B cell (primary cell): ENCODE data around the gene ADAMTS5. TPM values are rescaled to one million over a fixed set of nuclear protein-coding genes. Genes with fewer than 3 reads are reported as not detected.

Experiments
- ATAC-seq: fragments of 200-7000 bp; cut with Tn5 transposase; one replicate; pipeline ENCODE4 v1.10.0; 2021; ENCODE audit warnings: low read depth, mild to moderate bottlenecking, moderate number of reproducible peaks, moderate library complexity
- CTCF ChIA-PET: fragments of 350-600 bp; sonication (Branson Sonifier 250); formaldehyde crosslinking; loops from one replicate; lab custom pipeline; 2021; ENCODE audit warnings: antibody characterized with exemption, inconsistent platforms; lab: Charles Lee
- POLR2A ChIA-PET: fragments of 350-600 bp; sonication (Branson Sonifier 250); formaldehyde crosslinking; loops from one replicate; lab custom pipeline; 2021; ENCODE audit warnings: antibody characterized with exemption; lab: Charles Lee
- DNase-seq: peaks from one replicate; pipeline ENCODE4 v3.0.0; 2013
- H2AFZ ChIP-seq: 2 replicates; pipeline ENCODE4 v1.6.1; 2012; ENCODE audit warnings: mild to moderate bottlenecking, low read depth, low read length; ENCODE audit not compliant: insufficient read depth, poor library complexity, severe bottlenecking
- H3K27ac ChIP-seq, 2 donors: 1 replicate in 1 of 2; 2 replicates in 1 of 2; pipeline ENCODE4 v1.5.1; 2012 to 2013; ENCODE audit warnings: low read length in 2 of 2, mild to moderate bottlenecking in 2 of 2, moderate library complexity in 1 of 2
- H3K27me3 ChIP-seq, 4 experiments: fragments of 200-600 bp in 1 of 4; sonication (generic) in 1 of 4; replicated peaks in 1 of 4; 1 replicate in 2 of 4; 2 replicates in 2 of 4; pipeline versions ENCODE4 v1.6.1 to v1.7.0; 2013 to 2016; ENCODE audit warnings: low read length in 3 of 4, mild to moderate bottlenecking in 2 of 4, mixed read lengths in 1 of 4, moderate library complexity in 1 of 4; ENCODE audit not compliant: insufficient read depth in 4 of 4, control insufficient read depth in 3 of 4; ENCODE audit errors: control extremely low read depth in 1 of 4
- H3K36me3 ChIP-seq, 2 experiments: replicated peaks in 1 of 2; 1 replicate in 1 of 2; 2 replicates in 1 of 2; pipeline versions ENCODE4 v1.6.1 to v1.7.1; 2013; ENCODE audit warnings: low read length in 1 of 2; ENCODE audit not compliant: insufficient read depth in 2 of 2, control insufficient read depth in 1 of 2; ENCODE audit errors: control extremely low read depth in 1 of 2, extremely low read depth in 1 of 2
- H3K4me1 ChIP-seq, 2 donors: fragments of 200-600 bp in 1 of 2; sonication (generic) in 1 of 2; 1 replicate in 1 of 2; 2 replicates in 1 of 2; pipeline versions ENCODE4 v1.5.1 to v1.6.1; 2013 to 2017; ENCODE audit warnings: low read length in 2 of 2; ENCODE audit not compliant: control insufficient read depth in 2 of 2, insufficient read depth in 2 of 2
- H3K4me2 ChIP-seq: replicated peaks from 2 replicates; pipeline ENCODE3; 2012; ENCODE audit warnings: mild to moderate bottlenecking, low read depth, low read length; ENCODE audit not compliant: poor library complexity, severe bottlenecking
- H3K4me3 ChIP-seq, 5 experiments: fragments of 200-600 bp in 1 of 5; sonication (generic) in 1 of 5; 1 replicate in 3 of 5; 2 replicates in 2 of 5; pipeline versions ENCODE4 v1.5.1 to v1.7.0; 2011 to 2016; ENCODE audit warnings: low read length in 4 of 5, mild to moderate bottlenecking in 4 of 5, low read depth in 2 of 5, control low read depth in 1 of 5, moderate library complexity in 1 of 5; ENCODE audit not compliant: insufficient read depth in 1 of 5; ENCODE audit errors: control extremely low read depth in 1 of 5, extremely low read depth in 1 of 5
- H3K79me2 ChIP-seq: fragments of 200-600 bp; sonication (generic); one replicate; pipeline ENCODE4 v1.6.0; 2016; ENCODE audit warnings: low read length; ENCODE audit not compliant: control insufficient read depth, insufficient read depth
- H3K9ac ChIP-seq: fragments of 200-600 bp; sonication (generic); 2 replicates; pipeline ENCODE4 v1.6.1; 2017; ENCODE audit warnings: mild to moderate bottlenecking, low read length, moderate library complexity
- H3K9me3 ChIP-seq, 3 donors: one replicate each; pipeline versions ENCODE4 v1.6.1 to v1.7.1; 2013; ENCODE audit warnings: low read length in 2 of 3; ENCODE audit not compliant: control insufficient read depth in 2 of 3, insufficient read depth in 1 of 3; ENCODE audit errors: control extremely low read depth in 1 of 3
- H4K20me1 ChIP-seq: 2 replicates; pipeline ENCODE4 v1.6.0; 2012; ENCODE audit warnings: mild to moderate bottlenecking, low read length; ENCODE audit not compliant: insufficient read depth, control insufficient read depth, poor library complexity, severe bottlenecking
- H3K27ac Mint-ChIP-seq: one replicate; pipeline ENCODE4 v1.8.0; 2021; ENCODE audit warnings: mixed read lengths
- H3K27me3 Mint-ChIP-seq: one replicate; pipeline ENCODE4 v1.8.0; 2021; ENCODE audit warnings: mixed read lengths
- H3K4me1 Mint-ChIP-seq: one replicate; pipeline ENCODE4 v1.8.0; 2021; ENCODE audit warnings: mixed read lengths
- H3K4me3 Mint-ChIP-seq: one replicate; pipeline ENCODE4 v1.8.0; 2021; ENCODE audit warnings: mixed read lengths
- H3K9me3 Mint-ChIP-seq: one replicate; pipeline ENCODE4 v1.8.0; 2022; ENCODE audit warnings: mixed read lengths; ENCODE audit not compliant: insufficient read depth
- EZH2 ChIP-seq: IDR thresholded peaks from 2 replicates; pipeline ENCODE4 v1.6.1; 2012; ENCODE audit warnings: borderline replicate concordance, low read depth, mild to moderate bottlenecking, moderate library complexity, low read length; ENCODE audit not compliant: insufficient read depth, poor library complexity, severe bottlenecking
- WGBS: methylation state at CpG from one replicate; pipeline ENCODE4 v1.1.5; 2013; ENCODE audit warnings: missing lambda C conversion rate; ENCODE audit not compliant: insufficient coverage; 5-methylcytosine and 5-hydroxymethylcytosine counted together
- intact Hi-C: fragments of 100-400 bp; cut with micrococcal nuclease; formaldehyde crosslinking; loops from one replicate; pipeline ENCODE4 v1.10.0; 2022
- polyA minus RNA-seq: library from RNA; depleted of rRNA, polyadenylated mRNA; stranded (reverse); fragments of >200 nt; gene quantifications from 2 replicates; pipeline ENCODE4 v1.2.3, GENCODE V29; 2012
- polyA plus RNA-seq: library from polyadenylated mRNA; depleted of rRNA; stranded (reverse); fragments of >200 nt; gene quantifications from 2 replicates; pipeline ENCODE4 v1.2.3, GENCODE V29; 2012
- total RNA-seq, 2 donors: library from RNA; stranded (reverse); fragments of 120-200 nt in 1 of 2; gene quantifications; 1 replicate in 1 of 2; 2 replicates in 1 of 2; pipeline versions ENCODE4 v1.2.3 to v1.2.4, GENCODE V29; 2013 to 2022
- TF ChIP-seq, protein P1 (sequence below): fragments of 200-600 bp; IDR thresholded peaks from one replicate; pipeline ENCODE4 v1.8.0; 2022; ENCODE audit warnings: antibody characterized with exemption, mild to moderate bottlenecking

ADAMTS5 gene
- not detected in 2 replicates for total RNA-seq
- total RNA-seq (2013): 0.28 TPM
- 0.01 TPM in 1 of 2 replicates, not detected in the other for polyA plus RNA-seq
- polyA minus RNA-seq: under 0.01 TPM in 1 of 2 replicates, not detected in the other

DNA sequence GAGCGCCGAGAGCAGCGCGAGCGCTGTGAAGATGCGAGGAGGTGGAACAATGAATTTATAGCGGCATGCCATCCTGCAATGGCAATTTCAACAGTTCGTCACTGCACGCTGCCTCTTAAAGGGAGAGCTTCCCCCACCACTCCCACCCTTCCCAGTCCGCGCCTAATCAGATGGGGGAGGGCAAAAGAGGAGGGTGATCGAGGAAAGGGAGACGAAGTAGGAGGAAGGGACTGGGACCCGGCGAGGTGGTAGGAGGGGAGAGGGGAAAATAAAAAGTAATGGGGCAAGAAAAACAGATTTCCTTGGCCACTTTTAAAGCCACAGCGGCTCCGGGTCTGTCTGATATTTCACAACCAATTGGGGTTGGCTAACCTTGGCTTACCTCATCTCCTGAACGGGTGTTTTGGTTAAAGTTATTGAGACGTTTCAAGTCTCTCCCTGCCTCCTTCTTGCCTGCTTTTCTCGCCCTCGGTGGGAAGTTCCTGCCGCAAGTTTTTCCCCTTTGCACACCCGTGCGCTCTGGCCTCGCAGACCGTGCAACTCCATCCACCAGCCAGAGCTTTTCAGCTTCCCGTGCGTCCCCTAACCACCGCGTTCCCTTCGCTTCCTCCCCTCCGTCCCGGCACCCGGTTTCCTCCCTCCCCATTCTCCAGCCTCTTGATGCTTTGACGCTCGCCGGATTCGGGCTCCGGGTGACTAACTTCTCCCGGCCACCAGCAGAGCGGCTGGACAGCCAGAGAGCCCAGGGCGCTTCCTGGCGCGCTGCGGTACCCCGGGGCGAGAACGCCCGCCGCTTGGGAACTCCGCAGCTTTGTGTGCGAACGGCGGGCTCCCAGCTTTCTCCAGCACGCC is at the start of gene ADAMTS5:
Gene ADAMTS5, minus strand, starts transcription at position 27 of the 852 bp plus-strand sequence. CDS start 697 bp downstream, outside the sequence.
- H3K4me1 Mint-ChIP-seq: no peaks in the 10 kb centered on the region
- ATAC-seq: no peak
- no peak for DNase-seq
- POLR2A ChIA-PET: no interaction called here
- H3K79me2 ChIP-seq: no peaks in the 10 kb centered on the region
- no peak within 1 kb of the TSS for H3K27ac ChIP-seq
- H3K36me3 ChIP-seq: no peaks in the 10 kb centered on the region
- no peaks in the 10 kb centered on the region for H3K9me3 Mint-ChIP-seq
- CTCF ChIA-PET: no interaction called here
- no peaks in the 10 kb centered on the region for H4K20me1 ChIP-seq
- peaks cover 0 to 32% (median 3%) of the 10 kb centered on the region in 4 experiments for H3K27me3 ChIP-seq
- H3K4me3 ChIP-seq: no peak within 1 kb of the TSS
- H3K9ac ChIP-seq: no peak within 1 kb of the TSS
- H2AFZ ChIP-seq: no peak within 1 kb of the TSS
- no peaks in the 10 kb centered on the region for H3K4me1 ChIP-seq
- no peak within 1 kb of the TSS for H3K4me2 ChIP-seq
- no peak within 1 kb of the TSS for H3K4me3 Mint-ChIP-seq
- intact Hi-C loops: no loop called here
- 6% methylated on average over 46 of the region's 55 CpGs for WGBS
- peaks cover 0 to 27% (median 0%) of the 10 kb centered on the region in 3 donors for H3K9me3 ChIP-seq
- TF ChIP-seq EZH2: no peak
- TF ChIP-seq, protein P1, sequence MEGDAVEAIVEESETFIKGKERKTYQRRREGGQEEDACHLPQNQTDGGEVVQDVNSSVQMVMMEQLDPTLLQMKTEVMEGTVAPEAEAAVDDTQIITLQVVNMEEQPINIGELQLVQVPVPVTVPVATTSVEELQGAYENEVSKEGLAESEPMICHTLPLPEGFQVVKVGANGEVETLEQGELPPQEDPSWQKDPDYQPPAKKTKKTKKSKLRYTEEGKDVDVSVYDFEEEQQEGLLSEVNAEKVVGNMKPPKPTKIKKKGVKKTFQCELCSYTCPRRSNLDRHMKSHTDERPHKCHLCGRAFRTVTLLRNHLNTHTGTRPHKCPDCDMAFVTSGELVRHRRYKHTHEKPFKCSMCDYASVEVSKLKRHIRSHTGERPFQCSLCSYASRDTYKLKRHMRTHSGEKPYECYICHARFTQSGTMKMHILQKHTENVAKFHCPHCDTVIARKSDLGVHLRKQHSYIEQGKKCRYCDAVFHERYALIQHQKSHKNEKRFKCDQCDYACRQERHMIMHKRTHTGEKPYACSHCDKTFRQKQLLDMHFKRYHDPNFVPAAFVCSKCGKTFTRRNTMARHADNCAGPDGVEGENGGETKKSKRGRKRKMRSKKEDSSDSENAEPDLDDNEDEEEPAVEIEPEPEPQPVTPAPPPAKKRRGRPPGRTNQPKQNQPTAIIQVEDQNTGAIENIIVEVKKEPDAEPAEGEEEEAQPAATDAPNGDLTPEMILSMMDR: no peak
- peaks cover 16% of the 10 kb centered on the region for H3K27me3 Mint-ChIP-seq
- no peak within 1 kb of the TSS for H3K27ac Mint-ChIP-seq

DNA sequence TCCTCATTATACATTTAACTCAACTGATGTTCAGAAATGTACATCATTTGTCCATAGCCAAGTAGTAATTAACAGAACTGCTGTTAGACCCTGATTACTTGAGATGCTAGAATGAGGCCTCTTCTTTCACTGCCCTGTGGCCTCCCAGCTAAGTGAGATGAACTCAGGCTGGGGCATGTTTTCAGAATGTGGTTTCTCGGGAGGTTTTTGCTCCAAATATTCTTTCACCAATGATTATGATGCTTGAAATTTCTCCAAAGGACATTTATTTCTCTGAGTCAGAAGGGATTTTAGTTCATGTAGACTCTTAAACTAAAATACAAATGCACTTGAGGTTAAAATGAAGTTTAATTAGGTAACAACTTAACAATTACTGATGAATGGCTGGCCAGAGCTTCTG is 34.6 kb upstream of the ADAMTS5 start:
- no peaks in the 10 kb centered on the region for H4K20me1 ChIP-seq
- Mint-ChIP-seq H3K4me3 (no peak overlapping the region), H3K4me1 (no peaks in the 10 kb centered on the region), H3K9me3 (peaks cover 2% of the 10 kb centered on the region), H3K27ac (no peak overlapping the region), H3K27me3 (no peaks in the 10 kb centered on the region)
- POLR2A ChIA-PET: no interaction called here
- WGBS: no CpG with 5 or more reads among the region's 1 CpG
- intact Hi-C loops: no loop called here
- H3K4me1 ChIP-seq: no peaks in the 10 kb centered on the region
- no peak overlapping the region for H3K27ac ChIP-seq
- H3K36me3 ChIP-seq: no peaks in the 10 kb centered on the region
- no peaks in the 10 kb centered on the region for H3K79me2 ChIP-seq
- no peak overlapping the region for H3K9ac ChIP-seq
- CTCF ChIA-PET: no interaction called here
- DNase-seq: no peak
- peaks cover 0 to 3% (median 0%) of the 10 kb centered on the region in 3 donors for H3K9me3 ChIP-seq
- H2AFZ ChIP-seq: no peak overlapping the region
- no peak overlapping the region for H3K4me2 ChIP-seq
- no peak for ATAC-seq
- no peak overlapping the region for H3K4me3 ChIP-seq
- TF ChIP-seq, protein P1: no peak
- no peak for TF ChIP-seq EZH2
- no peaks in the 10 kb centered on the region for H3K27me3 ChIP-seq
